ENCODE data around the gene ATRNL1. TPM values are rescaled to one million over a fixed set of nuclear protein-coding genes. Genes with fewer than 3 reads are reported as not detected.

The ATRNL1 gene
- total and polyA plus RNA-seq, 10 donors = 0.29 to 6.3 (median 2.2) TPM

DNA sequence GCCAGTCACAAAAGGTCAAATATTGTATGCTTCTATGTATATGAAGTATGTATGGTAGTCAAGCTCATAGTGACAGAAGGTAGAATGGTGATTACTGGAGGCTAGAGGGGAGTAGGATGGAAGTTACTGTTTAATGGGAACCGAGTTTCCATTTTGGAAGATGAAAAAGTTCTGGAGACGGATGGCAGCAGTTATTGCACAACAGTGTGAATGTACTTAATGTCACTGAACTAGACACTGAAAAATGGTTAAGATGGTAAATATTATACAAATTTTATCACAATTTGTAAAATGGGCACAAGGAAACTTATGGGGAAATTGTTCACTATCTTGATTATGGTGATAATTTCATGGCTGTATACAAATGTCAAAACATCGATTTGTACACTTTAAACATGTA is 895.2 kb downstream of the ATRNL1 start:
- H3K36me3 ChIP-seq = no peaks in the 10 kb centered on the region
- no peaks in the 10 kb centered on the region for H3K4me1 ChIP-seq
- H3K9me3 ChIP-seq = peaks cover 0 to 69% (median 24%) of the 10 kb centered on the region in 8 donors
- no peak for DNase-seq
- TF ChIP-seq POLR2AphosphoS5 (IDR thresholded peaks at IDR 0.05) (no peak), POLR2A (IDR thresholded peaks at IDR 0.05) (no peak)
- TF ChIP-seq, protein P1, sequence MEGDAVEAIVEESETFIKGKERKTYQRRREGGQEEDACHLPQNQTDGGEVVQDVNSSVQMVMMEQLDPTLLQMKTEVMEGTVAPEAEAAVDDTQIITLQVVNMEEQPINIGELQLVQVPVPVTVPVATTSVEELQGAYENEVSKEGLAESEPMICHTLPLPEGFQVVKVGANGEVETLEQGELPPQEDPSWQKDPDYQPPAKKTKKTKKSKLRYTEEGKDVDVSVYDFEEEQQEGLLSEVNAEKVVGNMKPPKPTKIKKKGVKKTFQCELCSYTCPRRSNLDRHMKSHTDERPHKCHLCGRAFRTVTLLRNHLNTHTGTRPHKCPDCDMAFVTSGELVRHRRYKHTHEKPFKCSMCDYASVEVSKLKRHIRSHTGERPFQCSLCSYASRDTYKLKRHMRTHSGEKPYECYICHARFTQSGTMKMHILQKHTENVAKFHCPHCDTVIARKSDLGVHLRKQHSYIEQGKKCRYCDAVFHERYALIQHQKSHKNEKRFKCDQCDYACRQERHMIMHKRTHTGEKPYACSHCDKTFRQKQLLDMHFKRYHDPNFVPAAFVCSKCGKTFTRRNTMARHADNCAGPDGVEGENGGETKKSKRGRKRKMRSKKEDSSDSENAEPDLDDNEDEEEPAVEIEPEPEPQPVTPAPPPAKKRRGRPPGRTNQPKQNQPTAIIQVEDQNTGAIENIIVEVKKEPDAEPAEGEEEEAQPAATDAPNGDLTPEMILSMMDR (IDR thresholded peaks at IDR 0.05 in 8 of 11, conservative IDR thresholded peaks at IDR 0.05 in 3 of 11) = no peak
- no peak overlapping the region for H3K4me3 ChIP-seq
- no peaks in the 10 kb centered on the region for H3K27me3 ChIP-seq (replicated peaks in 1 of 7)
- intact Hi-C loops (cut with DNase I; ENCODE audit: low total_unique reads) = no loop called here
- H3K27ac ChIP-seq = no peak overlapping the region
- WGBS, 5 donors = 85 to 90% (median 88%) methylated on average over 3 of the region's 3 CpGs

DNA sequence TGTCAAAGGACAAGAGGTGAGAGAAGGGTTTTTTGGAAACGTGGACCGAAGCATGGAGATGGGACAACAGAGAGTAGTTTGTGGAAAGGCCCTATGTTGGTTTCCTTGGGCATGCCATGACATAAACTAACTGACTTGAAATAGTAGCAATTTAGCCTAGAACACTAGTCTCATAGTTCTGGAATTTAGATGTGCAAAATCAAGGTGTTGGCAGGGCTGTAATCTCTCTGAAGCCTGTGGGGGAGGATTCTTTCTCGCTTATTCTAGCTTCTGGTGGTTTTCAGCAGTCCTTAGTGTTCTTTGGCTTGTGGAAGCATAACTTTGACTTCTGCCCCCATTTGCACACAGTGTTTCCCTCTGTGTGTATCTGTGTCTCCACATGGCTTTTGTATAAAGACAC is 896.5 kb downstream of the ATRNL1 start:
- Histone ChIP-seq H3K36me3 (no peaks in the 10 kb centered on the region), H3K9me3 (peaks cover 0 to 65% (median 24%) of the 10 kb centered on the region in 8 donors), H3K27ac (no peak overlapping the region), H3K27me3 (replicated peaks in 1 of 7) (no peaks in the 10 kb centered on the region), H3K4me3 (no peak overlapping the region), H3K4me1 (no peaks in the 10 kb centered on the region)
- DNase-seq = no peak
- TF ChIP-seq POLR2AphosphoS5 (IDR thresholded peaks at IDR 0.05) = no peak
- no peak for TF ChIP-seq POLR2A (IDR thresholded peaks at IDR 0.05)
- TF ChIP-seq, protein P1 (IDR thresholded peaks at IDR 0.05 in 8 of 11, conservative IDR thresholded peaks at IDR 0.05 in 3 of 11) = no peak
- intact Hi-C loops (cut with DNase I; ENCODE audit: low total_unique reads) = no loop called here
- 74 to 87% (median 80%) methylated on average over 3 of the region's 3 CpGs for WGBS, 5 donors

DNA sequence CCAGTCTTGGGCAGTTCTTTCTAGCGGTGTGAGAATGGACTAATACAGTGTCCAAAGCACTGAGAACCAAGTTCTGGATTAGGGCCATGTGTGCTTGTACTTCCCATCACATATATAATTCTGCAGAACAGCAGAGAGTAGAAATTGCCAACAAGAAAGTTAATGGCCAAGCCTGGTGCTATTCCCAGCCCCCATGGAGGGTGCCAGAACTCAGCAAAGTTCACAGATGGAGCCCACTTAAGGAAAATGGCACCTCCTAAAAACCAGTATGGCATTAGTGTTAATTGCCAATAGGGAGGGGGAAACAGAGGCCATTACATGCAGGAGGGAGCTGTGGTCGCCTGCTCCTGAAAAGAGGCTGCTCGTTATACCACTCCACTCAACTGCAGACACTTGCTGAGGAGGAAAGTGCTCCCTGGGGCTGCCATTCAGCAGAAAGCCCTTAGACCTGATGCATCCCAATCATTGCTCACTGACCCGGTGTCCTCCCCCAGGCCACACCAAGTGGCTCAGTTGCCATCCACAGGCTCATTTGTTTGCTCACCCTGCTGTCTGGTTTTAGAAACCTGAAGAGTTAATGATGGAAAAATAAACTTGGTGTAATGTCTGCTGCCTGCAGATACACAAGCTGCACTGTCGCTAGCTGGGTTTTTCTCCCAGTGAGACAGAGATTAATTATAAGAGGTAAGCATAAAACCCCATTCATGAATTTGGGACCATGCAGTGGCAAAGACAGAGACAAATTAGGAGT is 899.2 kb downstream of the ATRNL1 start:
- Histone ChIP-seq H3K27ac (no peak overlapping the region), H3K27me3 (replicated peaks in 1 of 7) (no peaks in the 10 kb centered on the region), H3K36me3 (no peaks in the 10 kb centered on the region), H3K4me1 (no peaks in the 10 kb centered on the region), H3K4me3 (no peak overlapping the region), H3K9me3 (peaks cover 0 to 43% (median 14%) of the 10 kb centered on the region in 8 donors)
- no peak for DNase-seq
- WGBS, 5 donors = 48 to 67% (median 61%) methylated on average over 4 to 5 of the region's 5 CpGs
- no peak for TF ChIP-seq POLR2A (IDR thresholded peaks at IDR 0.05)
- no peak for TF ChIP-seq POLR2AphosphoS5 (IDR thresholded peaks at IDR 0.05)
- TF ChIP-seq, protein P1 (IDR thresholded peaks at IDR 0.05 in 8 of 11, conservative IDR thresholded peaks at IDR 0.05 in 3 of 11) = no peak
- intact Hi-C loops (cut with DNase I; ENCODE audit: low total_unique reads) = no loop called here

DNA sequence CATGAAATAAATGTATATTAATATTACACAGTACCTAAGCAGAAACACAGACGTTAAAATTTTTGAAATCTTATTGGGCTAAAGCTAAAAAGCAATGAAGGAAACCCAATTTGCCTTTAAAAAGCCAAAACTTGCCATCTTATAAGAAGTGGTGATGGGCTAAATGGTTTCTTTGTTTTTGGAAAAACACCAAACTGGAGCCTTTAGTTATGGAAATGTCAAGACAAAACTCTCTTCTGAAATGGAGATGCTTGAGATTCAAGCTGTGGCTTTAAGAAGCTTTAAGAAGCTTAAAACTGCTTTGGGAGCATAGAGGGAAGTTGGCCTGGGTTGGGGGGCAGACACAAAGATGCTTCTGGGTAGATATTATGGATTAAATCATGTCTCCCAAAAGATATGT is 902.9 kb downstream of the ATRNL1 start:
- H3K4me1 ChIP-seq = no peaks in the 10 kb centered on the region
- intact Hi-C loops (cut with DNase I; ENCODE audit: low total_unique reads) = no loop called here
- H3K9me3 ChIP-seq = peaks cover 0 to 36% (median 13%) of the 10 kb centered on the region in 8 donors
- no peak overlapping the region for H3K4me3 ChIP-seq
- no peak for DNase-seq
- no peak for TF ChIP-seq POLR2A (IDR thresholded peaks at IDR 0.05)
- no peak for TF ChIP-seq POLR2AphosphoS5 (IDR thresholded peaks at IDR 0.05)
- TF ChIP-seq, protein P1 (IDR thresholded peaks at IDR 0.05 in 8 of 11, conservative IDR thresholded peaks at IDR 0.05 in 3 of 11) = no peak
- WGBS, 5 donors = 19 to 36% (median 32%) methylated on average over 1 of the region's 1 CpG
- H3K27me3 ChIP-seq (replicated peaks in 1 of 7) = no peaks in the 10 kb centered on the region
- no peak overlapping the region for H3K27ac ChIP-seq
- no peaks in the 10 kb centered on the region for H3K36me3 ChIP-seq
